ENCODE data around the gene CFAP77.

DNA sequence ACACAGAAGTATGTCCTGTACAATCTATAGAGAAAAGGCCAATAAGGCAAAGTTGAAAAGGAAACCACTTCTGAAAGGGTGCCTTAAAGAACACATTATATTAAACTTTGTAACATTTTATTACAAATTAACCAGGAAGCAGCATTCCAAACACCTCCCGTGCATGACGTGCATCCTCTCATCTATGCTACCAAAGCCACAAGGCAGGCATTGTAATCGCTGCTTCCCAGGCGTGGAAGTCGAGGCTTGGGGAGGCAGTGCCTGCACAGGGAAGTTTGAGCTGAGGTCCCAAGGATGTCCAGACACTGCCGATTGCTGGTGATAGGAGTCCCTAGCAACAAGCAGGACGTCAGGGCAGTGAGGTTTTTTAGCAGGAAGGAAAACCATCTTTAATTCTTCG lies 128.1 kb downstream of the CFAP77 start:
- TF ChIP-seq, protein P1, sequence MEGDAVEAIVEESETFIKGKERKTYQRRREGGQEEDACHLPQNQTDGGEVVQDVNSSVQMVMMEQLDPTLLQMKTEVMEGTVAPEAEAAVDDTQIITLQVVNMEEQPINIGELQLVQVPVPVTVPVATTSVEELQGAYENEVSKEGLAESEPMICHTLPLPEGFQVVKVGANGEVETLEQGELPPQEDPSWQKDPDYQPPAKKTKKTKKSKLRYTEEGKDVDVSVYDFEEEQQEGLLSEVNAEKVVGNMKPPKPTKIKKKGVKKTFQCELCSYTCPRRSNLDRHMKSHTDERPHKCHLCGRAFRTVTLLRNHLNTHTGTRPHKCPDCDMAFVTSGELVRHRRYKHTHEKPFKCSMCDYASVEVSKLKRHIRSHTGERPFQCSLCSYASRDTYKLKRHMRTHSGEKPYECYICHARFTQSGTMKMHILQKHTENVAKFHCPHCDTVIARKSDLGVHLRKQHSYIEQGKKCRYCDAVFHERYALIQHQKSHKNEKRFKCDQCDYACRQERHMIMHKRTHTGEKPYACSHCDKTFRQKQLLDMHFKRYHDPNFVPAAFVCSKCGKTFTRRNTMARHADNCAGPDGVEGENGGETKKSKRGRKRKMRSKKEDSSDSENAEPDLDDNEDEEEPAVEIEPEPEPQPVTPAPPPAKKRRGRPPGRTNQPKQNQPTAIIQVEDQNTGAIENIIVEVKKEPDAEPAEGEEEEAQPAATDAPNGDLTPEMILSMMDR (conservative IDR thresholded peaks at IDR 0.05; ENCODE audit: low read depth, low read length), result no peak
- no peak for TF ChIP-seq EZH2 (IDR thresholded peaks at IDR 0.05; ENCODE audit: borderline replicate concordance, low read depth, low read length, poor library complexity, severe bottlenecking)

Data from A673 (cell line).